A549 (cell line): ENCODE measurements around the gene SMAP1.

ENCODE experiments used
- CTCF ChIP-seq: fragments of >200 bp; sonication (Bioruptor Twin); formaldehyde crosslinking; IDR thresholded peaks from 3 replicates; pipeline ENCODE4 v1.5.1; 2016
- EHMT2 ChIP-seq: fragments of 200-600 bp; sonication (generic); IDR thresholded peaks from 2 replicates; pipeline ENCODE4 v1.6.1; 2016; ENCODE audit warnings: antibody characterized with exemption, low read depth, mild to moderate bottlenecking, moderate library complexity
- MYC ChIP-seq: IDR thresholded peaks from 2 replicates; pipeline ENCODE4 v1.6.1; 2012; ENCODE audit warnings: mild to moderate bottlenecking, inconsistent platforms, low read length, improper control_type of control experiment, borderline replicate concordance
- TF ChIP-seq, protein P1 (sequence below): fragments of 450-650 bp; IDR thresholded peaks from 2 replicates; pipeline ENCODE4 v1.6.1; 2014; ENCODE audit warnings: antibody characterized with exemption

- TF ChIP-seq CTCF (no peak), MYC (no peak), EHMT2 (no peak)
- TF ChIP-seq, protein P1, sequence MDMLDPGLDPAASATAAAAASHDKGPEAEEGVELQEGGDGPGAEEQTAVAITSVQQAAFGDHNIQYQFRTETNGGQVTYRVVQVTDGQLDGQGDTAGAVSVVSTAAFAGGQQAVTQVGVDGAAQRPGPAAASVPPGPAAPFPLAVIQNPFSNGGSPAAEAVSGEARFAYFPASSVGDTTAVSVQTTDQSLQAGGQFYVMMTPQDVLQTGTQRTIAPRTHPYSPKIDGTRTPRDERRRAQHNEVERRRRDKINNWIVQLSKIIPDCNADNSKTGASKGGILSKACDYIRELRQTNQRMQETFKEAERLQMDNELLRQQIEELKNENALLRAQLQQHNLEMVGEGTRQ = no peak
Measured at GRCh38 chr6:70622461-70622860, 45.2 kb upstream of the SMAP1 start.
